Transverse colon (tissue), 3 donors: ENCODE data around the gene CALY.

Experiments used
- POLR2A ChIP-seq: fragments of 450-650 bp; IDR thresholded peaks from one replicate; pipeline ENCODE4 v1.6.1; 2016; ENCODE audit warnings: antibody characterized with exemption, mild to moderate bottlenecking, moderate library complexity
- TF ChIP-seq, protein P1 (sequence below), 5 experiments: fragments of 200-600 bp in 3 of 5; fragments of 450-650 bp in 2 of 5; sonication (generic) in 3 of 5; IDR thresholded peaks; 1 replicate in 2 of 5; 2 replicates in 3 of 5; pipeline ENCODE4 v1.5.1; 2016 to 2017; ENCODE audit warnings: antibody characterized with exemption in 5 of 5, inconsistent platforms in 3 of 5, mild to moderate bottlenecking in 2 of 5, moderate library complexity in 1 of 5

DNA sequence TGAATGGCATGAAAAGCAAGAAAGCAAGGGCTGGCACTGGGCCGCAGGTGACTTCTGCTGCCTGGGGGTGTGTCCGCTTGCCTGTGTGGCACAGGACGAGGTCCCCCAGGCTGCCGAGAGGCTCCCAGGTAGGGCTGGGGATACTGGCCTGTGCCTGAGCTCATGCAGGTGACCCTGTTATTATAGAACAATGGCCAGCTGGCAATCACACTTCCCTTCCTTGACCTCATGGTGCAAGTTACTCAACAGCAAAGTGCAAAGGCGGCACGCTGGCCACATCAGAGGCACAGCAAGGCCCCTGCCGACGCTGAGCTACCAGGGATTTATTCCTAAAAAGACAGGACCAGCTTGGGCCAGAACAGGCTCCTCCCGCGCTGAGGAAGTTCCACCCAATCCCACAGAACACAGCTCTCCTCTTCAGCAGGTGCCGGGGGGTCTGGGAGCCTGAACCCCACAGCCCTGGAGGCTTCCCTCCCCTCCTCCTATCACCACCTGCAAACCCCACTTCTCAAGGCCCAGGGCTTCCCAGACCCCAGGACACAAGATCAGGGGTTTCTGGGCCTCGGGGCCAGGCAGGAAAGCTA, 58.6 kb downstream of the CALY start:
- TF ChIP-seq, protein P1, sequence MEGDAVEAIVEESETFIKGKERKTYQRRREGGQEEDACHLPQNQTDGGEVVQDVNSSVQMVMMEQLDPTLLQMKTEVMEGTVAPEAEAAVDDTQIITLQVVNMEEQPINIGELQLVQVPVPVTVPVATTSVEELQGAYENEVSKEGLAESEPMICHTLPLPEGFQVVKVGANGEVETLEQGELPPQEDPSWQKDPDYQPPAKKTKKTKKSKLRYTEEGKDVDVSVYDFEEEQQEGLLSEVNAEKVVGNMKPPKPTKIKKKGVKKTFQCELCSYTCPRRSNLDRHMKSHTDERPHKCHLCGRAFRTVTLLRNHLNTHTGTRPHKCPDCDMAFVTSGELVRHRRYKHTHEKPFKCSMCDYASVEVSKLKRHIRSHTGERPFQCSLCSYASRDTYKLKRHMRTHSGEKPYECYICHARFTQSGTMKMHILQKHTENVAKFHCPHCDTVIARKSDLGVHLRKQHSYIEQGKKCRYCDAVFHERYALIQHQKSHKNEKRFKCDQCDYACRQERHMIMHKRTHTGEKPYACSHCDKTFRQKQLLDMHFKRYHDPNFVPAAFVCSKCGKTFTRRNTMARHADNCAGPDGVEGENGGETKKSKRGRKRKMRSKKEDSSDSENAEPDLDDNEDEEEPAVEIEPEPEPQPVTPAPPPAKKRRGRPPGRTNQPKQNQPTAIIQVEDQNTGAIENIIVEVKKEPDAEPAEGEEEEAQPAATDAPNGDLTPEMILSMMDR (IDR thresholded peaks at IDR 0.05): no peak
- no peak for TF ChIP-seq POLR2A
